Activated T-helper 17 cell treated with anti-CD3 and anti-CD28 coated beads, Interleukin-2, amount 50 U/mL, for 72 hours (primary cell): ENCODE results near the gene HLA-C. TPM values are rescaled to one million over a fixed set of nuclear protein-coding genes. Genes with fewer than 3 reads are reported as not detected.

Source experiments
- total RNA-seq, 2 donors: library from RNA; stranded (reverse); gene quantifications; one replicate each; pipeline ENCODE4 v1.2.3, GENCODE V29; 2022

The HLA-C gene
- total RNA-seq, 2 donors from 2014 or later, result 620 to 1,648 TPM

Other genes with a start within 250 kb of the HLA-C start
- gene C6orf15, start 159.5 kb downstream of the HLA-C start, total RNA-seq, result not detected
- not detected for gene PSORS1C1, start 157.3 kb downstream of the HLA-C start, total RNA-seq
- gene CDSN, start 151.6 kb downstream of the HLA-C start, total RNA-seq, result not detected
- gene PSORS1C2, start 133.0 kb downstream of the HLA-C start, total RNA-seq, result not detected
- 10 to 100 TPM; 52.4 to 85.5 TPM for gene CCHCR1, start 114.3 kb downstream of the HLA-C start, total RNA-seq
- 100 to 1,000 TPM in 1 of 2 donors, 10 to 100 TPM in 1; 91.1 to 125 TPM for gene TCF19, start 113.5 kb downstream of the HLA-C start, total RNA-seq
- gene POU5F1, start 101.4 kb downstream of the HLA-C start, total RNA-seq, result under 1 TPM in 1 of 2 donors, not detected in 1; 0.16 TPM
- 1,000 to 10,000 TPM; 3,089 to 4,180 TPM for gene HLA-B, start 85.1 kb upstream of the HLA-C start, total RNA-seq
- gene MICA, start 131.5 kb upstream of the HLA-C start, total RNA-seq, result 10 to 100 TPM; 11.6 to 16.2 TPM
- gene MICB, start 226.1 kb upstream of the HLA-C start, total RNA-seq, result 10 to 100 TPM; 25.8 to 34.3 TPM